Neural cell (in vitro differentiated cells): Measurements from ENCODE around the gene FRMD1.

ENCODE experiments used
- CTCF ChIP-seq: fragments of 450-650 bp; IDR thresholded peaks from 2 replicates; pipeline ENCODE4 v1.5.1; 2014; ENCODE audit warnings: antibody characterized with exemption, mild to moderate bottlenecking, moderate library complexity; ENCODE audit not compliant: poor library complexity, severe bottlenecking
- EP300 ChIP-seq: fragments of 450-650 bp; conservative IDR thresholded peaks from 2 replicates; pipeline ENCODE4 v1.6.1; 2014; ENCODE audit warnings: antibody characterized with exemption, mild to moderate bottlenecking, moderate library complexity; ENCODE audit not compliant: poor library complexity, severe bottlenecking
- MXI1 ChIP-seq: fragments of 450-650 bp; conservative IDR thresholded peaks from 2 replicates; pipeline ENCODE4 v1.6.1; 2014; ENCODE audit warnings: antibody characterized with exemption, mild to moderate bottlenecking; ENCODE audit not compliant: poor library complexity, severe bottlenecking
- POLR2AphosphoS5 ChIP-seq: IDR thresholded peaks from 2 replicates; pipeline ENCODE4 v1.6.1; 2012
- REST ChIP-seq: IDR thresholded peaks from 2 replicates; pipeline ENCODE4 v1.6.1; 2012; ENCODE audit warnings: borderline replicate concordance

- no peak for TF ChIP-seq CTCF
- no peak for TF ChIP-seq EP300
- no peak for TF ChIP-seq POLR2AphosphoS5
- no peak for TF ChIP-seq REST
- no peak for TF ChIP-seq MXI1
Measured at GRCh38 chr6:168063431-168063830, 15.6 kb downstream of the FRMD1 start.
